Measurements from ENCODE around the gene VWF.

Gene VWF

DNA sequence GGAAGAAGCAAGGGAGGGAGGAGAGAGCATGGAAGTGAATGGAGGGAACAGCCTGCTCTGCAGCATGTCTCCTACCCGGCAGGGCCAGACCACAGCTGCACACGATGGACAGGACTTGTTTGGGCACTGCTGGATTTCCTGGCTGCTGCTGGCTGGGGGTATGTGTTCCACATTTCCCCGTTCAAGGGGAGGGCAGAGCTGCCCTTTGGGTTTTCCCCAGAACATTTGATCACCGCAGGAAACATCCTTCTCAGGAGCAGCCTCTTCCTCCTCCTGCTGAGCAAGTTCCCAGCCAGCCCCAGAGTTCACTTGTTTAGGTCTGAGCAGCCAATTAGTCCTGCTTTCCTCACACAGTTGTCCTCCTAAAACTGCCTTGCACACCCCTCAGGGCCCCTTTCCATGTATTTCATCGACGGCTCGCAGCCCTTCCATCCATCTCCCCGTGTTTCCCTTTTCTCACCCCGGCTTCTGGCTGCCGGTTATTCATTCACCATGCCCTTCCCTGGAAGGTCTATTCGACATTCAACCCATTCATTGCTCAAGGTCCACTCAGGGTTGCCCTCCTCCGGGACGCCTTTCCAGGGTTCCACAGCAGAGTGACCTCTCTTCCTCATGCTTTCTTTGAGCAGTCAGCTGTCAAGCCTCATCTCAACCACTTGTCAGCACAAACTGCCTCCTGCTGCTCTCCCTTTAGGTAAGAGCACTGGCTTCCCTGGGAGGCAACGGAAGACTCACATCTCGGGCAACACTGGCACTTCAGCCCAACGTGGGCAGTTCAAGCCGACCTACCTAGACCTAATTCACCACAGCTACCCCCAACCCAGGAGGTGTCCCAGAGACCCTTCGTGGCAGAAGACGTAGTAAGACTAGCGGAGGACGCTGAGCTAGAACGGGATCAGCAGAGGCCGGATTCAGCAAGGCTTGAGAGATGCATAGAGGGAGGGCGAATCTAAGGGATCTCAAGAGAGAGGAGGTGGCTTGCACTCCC is 159.3 kb downstream of the VWF start:
- DNase-seq (ENCODE audit: low read depth): peak; percentile 11
- TF ChIP-seq, protein P1, sequence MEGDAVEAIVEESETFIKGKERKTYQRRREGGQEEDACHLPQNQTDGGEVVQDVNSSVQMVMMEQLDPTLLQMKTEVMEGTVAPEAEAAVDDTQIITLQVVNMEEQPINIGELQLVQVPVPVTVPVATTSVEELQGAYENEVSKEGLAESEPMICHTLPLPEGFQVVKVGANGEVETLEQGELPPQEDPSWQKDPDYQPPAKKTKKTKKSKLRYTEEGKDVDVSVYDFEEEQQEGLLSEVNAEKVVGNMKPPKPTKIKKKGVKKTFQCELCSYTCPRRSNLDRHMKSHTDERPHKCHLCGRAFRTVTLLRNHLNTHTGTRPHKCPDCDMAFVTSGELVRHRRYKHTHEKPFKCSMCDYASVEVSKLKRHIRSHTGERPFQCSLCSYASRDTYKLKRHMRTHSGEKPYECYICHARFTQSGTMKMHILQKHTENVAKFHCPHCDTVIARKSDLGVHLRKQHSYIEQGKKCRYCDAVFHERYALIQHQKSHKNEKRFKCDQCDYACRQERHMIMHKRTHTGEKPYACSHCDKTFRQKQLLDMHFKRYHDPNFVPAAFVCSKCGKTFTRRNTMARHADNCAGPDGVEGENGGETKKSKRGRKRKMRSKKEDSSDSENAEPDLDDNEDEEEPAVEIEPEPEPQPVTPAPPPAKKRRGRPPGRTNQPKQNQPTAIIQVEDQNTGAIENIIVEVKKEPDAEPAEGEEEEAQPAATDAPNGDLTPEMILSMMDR (IDR thresholded peaks at IDR 0.05; ENCODE audit: insufficient read depth, low read depth, low read length, missing control alignments): no peak
- H3K4me3 ChIP-seq (ENCODE audit: low read length): no peak overlapping the region

DNA sequence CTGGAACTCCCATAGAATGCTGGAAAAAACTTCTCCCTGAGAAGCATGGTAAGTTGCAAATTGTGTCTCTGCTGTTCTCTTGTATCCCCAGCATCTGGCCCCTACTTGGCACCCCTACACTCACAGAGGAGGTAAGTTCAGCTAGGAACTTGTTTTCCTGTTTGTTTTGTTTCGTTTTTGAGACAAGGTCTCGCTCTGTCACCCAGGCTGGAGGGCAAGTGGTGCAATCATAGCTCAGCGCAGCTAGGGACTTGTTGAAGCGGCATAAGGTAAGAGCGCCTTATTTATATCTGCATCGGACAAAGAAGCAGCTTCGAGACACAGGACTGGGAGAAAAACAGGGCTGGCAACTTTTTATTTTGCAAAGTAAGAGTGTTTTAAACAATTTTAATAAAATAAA is 161.0 kb downstream of the VWF start:
- H3K4me3 ChIP-seq (ENCODE audit: low read length): no peak overlapping the region
- DNase-seq (ENCODE audit: low read depth): peak; percentile 14
- TF ChIP-seq, protein P1 (IDR thresholded peaks at IDR 0.05; ENCODE audit: insufficient read depth, low read depth, low read length, missing control alignments): no peak

DNA sequence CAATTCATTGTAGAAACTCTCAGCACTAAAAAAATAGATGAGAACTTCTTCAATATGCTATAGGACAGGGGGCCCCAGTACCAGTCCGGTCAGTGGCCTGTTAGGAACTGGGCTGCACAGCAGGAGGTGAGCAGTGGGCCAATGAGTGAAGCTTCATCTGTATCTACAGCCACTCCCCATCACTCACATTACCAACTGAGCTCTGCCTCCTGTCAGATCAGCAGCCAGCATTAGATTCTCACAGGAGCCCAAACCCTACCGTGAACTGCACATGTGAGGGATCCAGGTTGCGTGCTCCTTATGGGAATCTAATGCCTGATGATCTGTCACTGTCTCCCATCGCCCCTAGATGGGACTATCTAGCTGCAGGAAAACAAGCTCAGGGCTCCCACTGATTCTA is 163.7 kb downstream of the VWF start:
- no peak for DNase-seq (ENCODE audit: low read depth)
- H3K4me3 ChIP-seq (ENCODE audit: low read length): no peak overlapping the region
- TF ChIP-seq, protein P1 (IDR thresholded peaks at IDR 0.05; ENCODE audit: insufficient read depth, low read depth, low read length, missing control alignments): no peak

DNA sequence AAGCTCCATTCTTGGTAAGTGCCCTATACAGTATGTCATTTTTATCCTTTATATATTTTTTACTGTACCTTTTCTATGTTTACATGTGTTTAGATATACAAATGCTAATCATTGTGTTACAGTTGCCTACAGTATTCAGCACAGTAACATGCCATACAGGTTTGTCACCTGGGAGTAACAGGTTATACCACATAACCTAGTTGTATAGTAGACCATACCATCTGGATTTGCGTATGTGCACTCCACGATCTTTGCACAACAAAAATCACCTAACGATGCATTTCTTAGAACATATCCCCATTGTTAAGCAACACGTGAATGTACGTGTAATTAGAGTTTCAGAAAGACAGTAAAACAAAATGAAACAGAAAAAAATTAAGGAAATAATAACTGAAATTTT is 167.5 kb downstream of the VWF start:
- no peak overlapping the region for H3K4me3 ChIP-seq (ENCODE audit: low read length)
- peak; percentile 24 for DNase-seq (ENCODE audit: low read depth)
- TF ChIP-seq, protein P1 (IDR thresholded peaks at IDR 0.05; ENCODE audit: insufficient read depth, low read depth, low read length, missing control alignments): no peak

DNA sequence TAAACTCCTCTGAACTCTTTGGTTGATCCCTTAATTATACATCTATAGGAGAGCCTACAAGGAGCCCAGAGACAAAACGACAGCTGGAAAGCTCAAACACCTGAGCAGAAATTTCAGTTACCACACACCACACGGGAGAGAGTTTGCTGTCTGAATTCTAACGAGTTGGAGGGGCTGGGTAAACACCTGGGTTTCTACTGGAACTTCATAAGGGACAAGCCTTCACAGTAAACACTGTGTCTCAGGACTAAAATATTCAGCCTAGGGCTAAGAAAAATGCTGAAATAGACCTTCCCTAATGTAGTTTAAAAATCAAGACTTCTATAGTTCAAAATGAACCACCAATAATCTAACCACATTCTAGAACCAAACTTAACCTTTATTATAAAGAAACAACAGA is 169.8 kb downstream of the VWF start:
- no peak overlapping the region for H3K4me3 ChIP-seq (ENCODE audit: low read length)
- TF ChIP-seq, protein P1 (IDR thresholded peaks at IDR 0.05; ENCODE audit: insufficient read depth, low read depth, low read length, missing control alignments): no peak
- no peak for DNase-seq (ENCODE audit: low read depth)

DNA sequence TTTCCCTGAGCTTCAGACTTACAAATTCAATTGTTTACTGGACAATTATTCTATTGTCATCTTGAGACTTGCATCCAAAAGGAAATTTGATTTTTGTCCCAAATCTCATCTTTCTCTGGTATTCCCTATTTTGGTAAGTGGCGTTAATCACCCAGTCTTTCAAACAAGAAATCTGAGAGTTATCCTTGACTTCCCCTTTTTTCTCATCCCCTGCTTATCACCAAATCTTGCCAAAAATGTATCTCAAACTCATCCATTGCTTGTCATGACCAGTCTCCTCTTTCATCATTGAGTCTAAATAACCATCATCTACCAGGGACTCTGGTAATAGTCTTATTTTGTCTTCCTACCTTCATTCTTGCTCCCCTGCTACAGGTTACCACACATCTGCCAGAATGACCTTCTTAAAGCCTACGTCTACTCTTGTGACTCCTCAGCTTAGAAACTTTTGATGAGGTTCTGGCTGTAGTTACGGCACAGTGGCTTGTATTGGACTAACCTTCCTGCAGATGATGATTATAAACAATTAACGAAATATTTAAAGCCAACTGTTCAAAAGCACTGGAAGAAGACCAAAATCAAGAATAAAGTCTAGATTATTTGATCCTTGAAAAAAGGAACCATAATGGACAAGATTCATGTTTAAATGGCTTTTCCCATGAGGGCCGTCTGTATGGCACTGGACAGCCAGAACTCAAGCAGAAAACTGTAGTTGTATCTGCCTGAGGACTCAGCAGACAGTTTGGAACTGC is 170.5 kb downstream of the VWF start:
- H3K4me3 ChIP-seq (ENCODE audit: low read length): no peak overlapping the region
- TF ChIP-seq, protein P1 (IDR thresholded peaks at IDR 0.05; ENCODE audit: insufficient read depth, low read depth, low read length, missing control alignments): no peak
- no peak for DNase-seq (ENCODE audit: low read depth)
